Neural progenitor cell (in vitro differentiated cells): ENCODE data around the gene TSPAN13.
"Not testable (repeated sequence)": the region's sequence is repeated elsewhere in the genome, so short reads cannot be mapped to it uniquely, and the experiment has no call there.

Experiments
- EZH2 ChIP-seq: fragments of 200-600 bp; sonication (generic); IDR thresholded peaks from 2 replicates; pipeline ENCODE4 v1.6.1; 2017; ENCODE audit warnings: antibody characterized with exemption, mild to moderate bottlenecking, moderate library complexity
- EZH2phosphoT487 ChIP-seq: fragments of 200-600 bp; sonication (generic); IDR thresholded peaks from 2 replicates; pipeline ENCODE4 v1.6.1; 2017; ENCODE audit warnings: antibody characterized with exemption
- TF ChIP-seq, protein P1 (sequence below): fragments of 200-600 bp; sonication (generic); IDR thresholded peaks from 2 replicates; pipeline ENCODE4 v1.5.1; 2017; ENCODE audit warnings: antibody characterized with exemption, mild to moderate bottlenecking

DNA sequence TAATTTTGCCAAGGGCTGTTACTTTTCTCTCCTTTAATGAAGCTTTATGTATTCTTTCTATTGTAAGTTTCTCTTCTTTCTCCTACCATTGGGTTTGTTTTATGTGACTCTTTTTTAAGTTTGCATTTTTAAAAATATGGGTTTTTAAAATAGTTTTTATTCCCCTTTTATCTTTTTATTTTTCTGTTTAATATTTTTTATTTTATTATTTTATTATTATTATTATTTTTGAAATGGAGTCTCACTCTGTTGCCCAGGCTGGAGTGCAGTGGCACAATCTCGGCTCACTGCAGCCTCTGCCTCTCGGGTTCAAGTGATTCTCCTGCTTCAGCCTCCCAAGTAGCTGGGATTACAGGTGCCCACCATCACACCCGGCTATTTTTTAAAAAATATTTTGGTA is 16.4 kb downstream of the TSPAN13 start:
- TF ChIP-seq, protein P1, sequence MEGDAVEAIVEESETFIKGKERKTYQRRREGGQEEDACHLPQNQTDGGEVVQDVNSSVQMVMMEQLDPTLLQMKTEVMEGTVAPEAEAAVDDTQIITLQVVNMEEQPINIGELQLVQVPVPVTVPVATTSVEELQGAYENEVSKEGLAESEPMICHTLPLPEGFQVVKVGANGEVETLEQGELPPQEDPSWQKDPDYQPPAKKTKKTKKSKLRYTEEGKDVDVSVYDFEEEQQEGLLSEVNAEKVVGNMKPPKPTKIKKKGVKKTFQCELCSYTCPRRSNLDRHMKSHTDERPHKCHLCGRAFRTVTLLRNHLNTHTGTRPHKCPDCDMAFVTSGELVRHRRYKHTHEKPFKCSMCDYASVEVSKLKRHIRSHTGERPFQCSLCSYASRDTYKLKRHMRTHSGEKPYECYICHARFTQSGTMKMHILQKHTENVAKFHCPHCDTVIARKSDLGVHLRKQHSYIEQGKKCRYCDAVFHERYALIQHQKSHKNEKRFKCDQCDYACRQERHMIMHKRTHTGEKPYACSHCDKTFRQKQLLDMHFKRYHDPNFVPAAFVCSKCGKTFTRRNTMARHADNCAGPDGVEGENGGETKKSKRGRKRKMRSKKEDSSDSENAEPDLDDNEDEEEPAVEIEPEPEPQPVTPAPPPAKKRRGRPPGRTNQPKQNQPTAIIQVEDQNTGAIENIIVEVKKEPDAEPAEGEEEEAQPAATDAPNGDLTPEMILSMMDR, result not testable (repeated sequence)
- TF ChIP-seq EZH2phosphoT487, EZH2: not testable (repeated sequence)
